Hindlimb muscle (tissue), 1 donor: ENCODE measurements around the gene RABL2A. TPM values are rescaled to one million over a fixed set of nuclear protein-coding genes. Genes with fewer than 3 reads are reported as not detected.
"Not testable (repeated sequence)": the region's sequence is repeated elsewhere in the genome, so short reads cannot be mapped to it uniquely, and the experiment has no call there.

Experiments
- DNase-seq: peaks from one replicate; pipeline ENCODE4 v3.0.0-alpha.2; 2013
- polyA plus RNA-seq: library from polyadenylated mRNA; unstranded; fragments of 120-200 nt; gene quantifications from one replicate; pipeline ENCODE4 v1.2.1, GENCODE V29; 2013; ENCODE audit not compliant: insufficient read length

RABL2A gene
- 18.0 TPM for polyA plus RNA-seq

DNA sequence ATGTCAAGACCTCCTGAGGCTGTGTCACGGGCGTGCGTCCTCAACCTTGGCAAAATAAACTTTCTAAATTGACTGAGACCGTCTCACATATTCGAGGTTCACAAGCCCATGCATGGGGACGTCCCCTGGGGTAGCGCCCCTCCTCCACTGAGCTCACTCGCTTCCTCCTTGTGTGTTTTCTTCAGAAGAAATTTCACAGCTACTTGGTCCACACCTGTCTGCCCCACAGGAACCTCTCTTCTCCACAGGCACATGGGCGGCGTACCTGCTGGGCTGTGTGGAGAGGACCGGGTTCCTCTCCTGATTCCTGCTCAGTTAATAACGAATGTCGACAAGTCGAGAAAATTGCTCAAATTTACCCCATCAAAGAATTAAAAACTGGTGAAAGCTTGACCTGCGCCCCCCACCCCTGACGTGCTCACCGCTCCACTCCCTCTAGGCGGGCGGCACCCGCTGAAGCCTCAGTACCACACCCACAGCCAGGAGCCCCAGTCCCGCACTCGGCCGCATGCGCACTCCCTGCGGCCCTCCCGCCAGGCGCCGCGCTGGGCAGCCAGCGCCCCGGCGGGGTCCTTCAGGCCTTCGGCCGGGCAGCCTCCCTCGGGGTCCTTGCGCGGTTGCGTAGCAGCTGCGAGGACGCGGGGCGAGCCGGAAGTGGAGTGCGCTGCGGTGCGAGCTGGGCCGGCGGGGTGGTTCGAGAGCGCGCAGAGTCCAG lies at the start of gene RABL2A:
Gene RABL2A (plus strand): TSS at position 651 of the 715 bp plus-strand sequence. CDS start 1,341 bp downstream, outside the sequence.
- peak; percentile 86 for DNase-seq

DNA sequence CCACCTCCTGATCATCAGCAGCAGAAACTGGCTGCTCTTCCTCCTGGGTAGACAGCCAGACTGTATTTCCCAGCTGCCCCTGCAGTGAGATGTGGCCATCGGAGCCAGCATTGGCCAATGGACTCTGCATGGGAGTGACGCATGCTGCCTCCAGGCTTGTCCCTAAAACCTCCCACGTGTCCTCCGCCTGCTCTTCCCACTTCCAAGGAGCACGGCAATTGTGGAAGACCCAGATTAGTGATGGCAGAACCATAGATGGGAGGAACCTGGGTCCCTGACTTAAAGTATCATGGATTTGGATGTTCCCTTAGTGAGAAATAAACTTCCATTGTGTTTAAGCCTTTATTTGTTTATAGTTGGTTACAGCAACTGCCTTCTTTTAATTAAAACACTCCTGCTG lies 48.6 kb upstream of the RABL2A start:
- DNase-seq: not testable (repeated sequence)

DNA sequence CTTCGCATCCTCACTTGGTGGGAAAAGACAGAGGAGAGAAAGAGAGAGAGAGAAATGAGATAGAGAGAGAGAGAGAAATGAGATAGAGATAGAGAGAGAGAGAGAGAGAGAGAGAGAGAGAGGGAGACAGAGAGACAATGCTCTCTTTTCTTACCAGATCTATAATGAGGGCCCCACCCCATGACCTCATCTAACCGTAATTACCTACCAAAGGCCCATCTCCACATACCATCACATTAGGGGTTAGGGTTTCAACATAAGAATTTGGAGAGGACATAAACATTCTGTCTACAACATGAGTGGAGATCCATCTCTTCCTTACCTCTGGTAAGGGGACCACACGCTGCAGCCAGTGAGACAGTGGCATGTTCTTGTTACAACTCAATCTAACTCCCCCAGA lies 44.6 kb upstream of the RABL2A start:
- DNase-seq: not testable (repeated sequence)

DNA sequence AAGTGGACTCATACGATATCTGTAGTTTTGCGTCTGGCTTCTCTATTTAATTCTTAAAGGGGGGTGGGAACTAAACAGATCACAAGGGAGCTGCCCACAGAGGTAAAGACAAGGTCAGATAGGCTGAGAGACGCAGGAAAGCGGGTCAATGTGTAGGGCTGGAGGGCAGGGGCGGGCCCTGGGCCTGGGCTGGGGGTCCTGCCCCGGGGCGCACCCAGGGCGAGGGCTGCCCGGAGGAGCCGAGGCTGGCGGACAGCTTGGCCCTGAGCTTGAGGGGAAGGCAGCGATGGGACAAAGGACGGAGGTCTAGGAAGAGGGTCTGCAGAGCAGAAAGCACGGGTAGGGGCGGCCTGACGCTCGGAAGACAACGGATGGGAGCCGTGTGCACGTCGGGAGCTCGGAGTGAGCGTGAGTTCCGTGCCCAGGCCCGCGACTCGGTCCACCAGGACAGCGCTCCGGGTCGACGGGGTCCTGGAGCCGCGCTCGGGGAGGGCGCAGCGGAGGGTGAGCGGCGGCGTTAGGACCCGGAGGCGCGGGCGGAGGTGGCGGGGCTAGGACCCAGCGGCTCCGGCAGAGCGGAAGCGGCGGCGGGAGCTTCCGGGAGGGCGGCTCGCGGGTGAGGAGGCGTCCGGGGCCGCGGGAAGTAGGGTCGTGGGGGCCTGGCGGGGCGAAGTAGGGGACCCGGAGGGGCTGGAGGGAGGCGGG lies 43.4 kb upstream of the RABL2A start:
- DNase-seq: peak; percentile 86

DNA sequence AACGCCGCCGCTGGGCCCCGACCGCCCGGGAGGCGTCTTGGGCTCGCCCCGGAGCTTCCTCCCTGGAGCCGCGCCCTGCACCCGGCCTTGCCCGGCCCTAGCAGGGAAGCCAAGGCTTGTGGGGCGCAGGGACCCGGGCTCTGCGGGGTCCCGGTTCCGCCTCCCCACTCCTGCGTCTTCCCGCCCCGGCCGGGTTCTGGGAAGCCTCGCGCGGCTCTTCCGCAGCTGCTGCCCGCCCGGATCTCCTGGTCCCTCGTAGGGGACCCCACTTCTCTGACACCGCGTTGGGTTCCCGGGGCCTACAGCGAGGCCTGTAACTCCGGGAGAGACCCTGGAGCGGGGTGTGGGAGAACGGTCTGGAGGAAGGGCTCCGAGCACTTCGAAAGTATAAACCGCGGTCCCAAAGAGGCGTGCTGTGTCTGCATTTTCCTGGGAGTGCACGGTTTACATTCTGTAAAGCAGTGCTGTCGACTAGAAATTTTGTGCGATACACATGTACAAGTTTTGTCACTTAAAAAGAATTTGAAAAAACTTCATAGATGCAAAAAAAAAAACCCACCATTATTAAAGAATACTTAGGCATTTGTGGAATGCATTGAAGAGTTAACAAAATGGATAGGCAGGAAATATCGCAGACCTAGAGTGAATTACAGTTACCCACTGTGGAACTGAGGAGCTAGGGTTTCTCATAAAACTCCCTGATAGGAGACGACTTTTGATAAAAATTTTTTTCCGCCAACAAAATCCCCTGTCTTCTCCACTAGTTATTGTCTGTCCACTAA lies 42.6 kb upstream of the RABL2A start:
- DNase-seq: not testable (repeated sequence)

GRCh38 chr2:113587201-113587600 lies 39.9 kb upstream of the RABL2A start:
- not testable (repeated sequence) for DNase-seq

- not testable (repeated sequence) for DNase-seq
Measured at GRCh38 chr2:113589591-113589990, 37.5 kb upstream of the RABL2A start.

DNA sequence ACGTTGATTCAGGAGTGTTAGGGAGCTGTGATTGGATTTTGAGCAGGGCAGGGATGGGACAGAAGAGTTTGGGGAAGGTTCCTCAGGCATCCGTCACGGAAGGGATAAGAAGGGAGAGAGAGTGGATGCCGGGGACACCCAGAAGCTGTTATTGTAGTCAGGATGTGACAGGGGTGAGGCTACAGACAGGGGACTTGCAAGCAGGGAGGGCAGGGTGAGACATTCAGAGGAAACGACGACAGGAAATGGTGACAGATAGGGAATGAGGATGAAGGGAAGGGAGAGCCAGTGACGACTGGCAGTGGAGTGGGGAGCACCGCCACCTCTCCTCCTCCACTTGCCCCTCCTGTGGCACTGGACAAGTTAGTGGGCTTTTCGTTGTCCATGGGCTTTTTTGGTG lies 35.1 kb upstream of the RABL2A start:
- not testable (repeated sequence) for DNase-seq

- DNase-seq: not testable (repeated sequence)
Measured at GRCh38 chr2:113593280-113593679, 33.8 kb upstream of the RABL2A start.

GRCh38 chr2:113595725-113596124 lies 31.3 kb upstream of the RABL2A start:
- DNase-seq: not testable (repeated sequence)

DNA sequence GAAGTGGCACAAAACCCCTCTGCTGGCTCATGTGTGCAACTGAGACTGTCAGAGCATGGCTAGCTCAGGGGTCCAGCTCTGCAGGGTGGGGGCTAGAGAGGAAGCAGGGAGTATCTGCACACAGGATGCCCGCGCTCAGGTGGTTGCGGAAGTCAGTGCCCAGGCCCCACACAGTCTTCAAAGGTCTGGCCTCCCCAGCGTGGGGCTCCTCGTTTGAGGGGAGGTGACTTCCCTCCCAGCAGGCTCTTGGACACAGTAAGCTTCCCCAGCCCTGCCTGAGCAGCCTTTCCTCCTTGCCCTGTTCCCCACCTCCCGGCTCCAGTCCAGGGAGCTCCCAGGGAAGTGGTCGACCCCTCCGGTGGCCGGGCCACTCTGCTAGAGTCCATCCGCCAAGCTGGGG lies 29.9 kb upstream of the RABL2A start:
- DNase-seq: not testable (repeated sequence)

GRCh38 chr2:113597572-113597971 lies 29.5 kb upstream of the RABL2A start:
- DNase-seq: not testable (repeated sequence)

DNA sequence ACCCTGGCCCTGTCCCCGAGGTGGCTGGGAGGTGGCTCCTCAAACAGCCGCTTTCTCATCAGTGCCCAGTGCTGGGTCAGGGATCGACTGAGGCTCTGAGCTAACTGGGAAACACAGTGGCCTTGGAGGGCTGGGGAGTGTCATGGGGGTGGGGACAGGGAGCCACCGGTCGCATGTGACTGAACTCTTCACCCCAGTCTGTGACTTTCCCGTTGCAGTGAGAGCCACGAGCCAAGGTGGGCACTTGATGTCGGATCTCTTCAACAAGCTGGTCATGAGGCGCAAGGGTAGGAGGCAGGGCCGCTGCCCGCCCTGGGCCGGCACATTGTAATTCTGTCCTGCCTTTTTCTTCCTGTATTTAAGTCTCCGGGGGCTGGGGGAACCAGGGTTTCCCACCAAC lies 28.9 kb upstream of the RABL2A start:
- DNase-seq: not testable (repeated sequence)

DNA sequence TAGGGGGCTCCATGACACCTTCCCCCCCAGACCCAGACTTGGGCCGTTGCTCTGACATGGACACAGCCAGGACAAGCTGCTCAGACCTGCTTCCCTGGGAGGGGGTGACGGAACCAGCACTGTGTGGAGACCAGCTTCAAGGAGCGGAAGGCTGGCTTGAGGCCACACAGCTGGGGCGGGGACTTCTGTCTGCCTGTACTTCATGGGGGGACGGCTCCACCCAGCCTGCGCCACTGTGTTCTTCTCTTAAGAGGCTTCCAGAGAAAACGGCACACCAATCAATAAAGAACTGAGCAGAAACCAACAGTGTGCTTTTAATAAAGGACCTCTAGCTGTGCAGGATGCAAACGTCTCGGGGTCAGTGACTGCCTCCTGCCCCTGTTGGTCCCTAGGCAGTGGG lies 28.3 kb upstream of the RABL2A start:
- DNase-seq: not testable (repeated sequence)

DNA sequence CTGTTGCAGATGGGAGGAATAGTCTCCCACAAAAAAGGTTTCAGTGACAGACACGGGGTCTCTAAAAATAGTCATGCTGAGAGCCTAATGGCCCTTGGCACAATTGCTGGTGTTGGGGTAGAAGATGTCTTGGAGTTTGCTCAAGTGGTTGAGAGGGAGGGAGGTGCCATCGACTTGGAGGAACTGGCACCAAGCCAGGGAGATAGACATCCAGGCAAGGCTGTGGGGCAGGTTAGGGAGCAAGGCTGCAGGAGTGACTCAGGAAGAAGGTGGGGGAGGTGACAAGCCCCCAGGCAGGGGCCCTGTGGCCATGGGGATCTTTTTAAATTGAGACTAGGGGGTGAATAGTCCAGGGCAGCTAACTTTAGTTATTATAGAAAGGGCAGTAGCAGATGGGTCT lies 27.9 kb upstream of the RABL2A start:
- DNase-seq: not testable (repeated sequence)

DNA sequence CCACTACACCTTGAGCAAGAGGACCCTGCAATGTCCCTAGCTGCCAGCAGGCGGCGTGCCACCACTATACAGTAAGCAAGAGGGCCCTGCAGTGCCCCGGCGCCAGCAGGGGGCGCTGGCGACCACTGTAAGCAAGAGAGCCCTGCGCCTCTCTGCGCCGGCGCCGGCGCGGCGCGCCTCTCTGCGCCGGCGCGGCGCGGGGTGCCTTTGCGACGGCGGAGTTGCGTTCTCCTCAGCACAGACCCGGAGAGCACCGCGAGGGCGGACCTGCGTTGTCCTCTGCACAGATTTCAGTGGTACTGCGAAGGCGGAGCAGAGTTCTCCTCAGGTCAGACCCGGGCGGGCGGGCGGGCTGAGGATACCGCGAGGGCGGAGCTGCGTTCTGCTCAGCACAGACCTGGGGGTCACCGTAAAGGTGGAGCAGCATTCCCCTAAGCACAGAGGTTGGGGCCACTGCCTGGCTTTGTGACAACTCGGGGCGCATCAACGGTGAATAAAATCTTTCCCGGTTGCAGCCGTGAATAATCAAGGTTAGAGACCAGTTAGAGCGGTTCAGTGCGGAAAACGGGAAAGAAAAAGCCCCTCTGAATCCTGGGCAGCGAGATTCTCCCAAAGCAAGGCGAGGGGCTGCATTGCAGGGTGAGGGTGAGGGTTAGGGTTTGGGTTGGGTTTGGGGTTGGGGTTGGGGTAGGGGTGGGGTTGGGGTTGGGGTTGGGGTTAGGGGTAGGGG lies 24.9 kb upstream of the RABL2A start:
- not testable (repeated sequence) for DNase-seq

- no peak for DNase-seq
Measured at GRCh38 chr2:113602869-113603466, 24.1 kb upstream of the RABL2A start.

- peak; percentile 92 for DNase-seq
Measured at GRCh38 chr2:113603467-113604084, 23.5 kb upstream of the RABL2A start.

DNA sequence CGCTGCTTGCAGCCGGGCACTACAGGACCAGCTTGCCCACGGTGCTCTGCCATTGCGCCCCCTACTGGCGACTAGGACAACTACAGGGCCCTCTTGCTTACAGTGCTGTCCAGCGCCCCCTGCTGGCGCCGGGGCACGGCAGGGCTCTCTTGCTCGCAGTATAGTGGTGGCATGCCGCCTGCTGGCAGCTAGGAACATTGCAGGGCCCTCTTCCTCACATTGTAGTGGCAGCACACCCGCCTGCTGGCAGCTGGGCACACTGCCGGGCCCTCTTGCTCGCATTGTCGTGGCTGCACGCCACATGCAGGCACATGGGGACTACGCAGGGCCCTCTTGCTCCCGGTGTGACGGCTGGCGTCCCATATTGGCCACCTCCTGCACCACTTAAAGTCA lies 23.0 kb upstream of the RABL2A start:
- peak; percentile 86 for DNase-seq

- not testable (repeated sequence) for DNase-seq
Measured at GRCh38 chr2:113604661-113605060, 22.4 kb upstream of the RABL2A start.

- DNase-seq: not testable (repeated sequence)
Measured at GRCh38 chr2:113606036-113606435, 21.0 kb upstream of the RABL2A start.
